MCF 10A (cell line): ENCODE data around the gene TSPAN11. TPM values are rescaled to one million over a fixed set of nuclear protein-coding genes. Genes with fewer than 3 reads are reported as not detected.

Experiments used
- BruUV-seq: library from RNA; stranded (reverse); fragments of 400-500 nt; replicated peaks from 2 replicates; lab custom pipeline; 2021; lab: Mats Ljungman, UMichigan
- CTCF ChIA-PET: fragments of 300-600 bp; sonication (Branson Sonifier 250); formaldehyde crosslinking; extraction: SDS; loops from one replicate; lab custom pipeline; 2021; ENCODE audit warnings: antibody characterized with exemption, inconsistent platforms; lab: Yijun Ruan, JAX
- POLR2A ChIA-PET: fragments of 300-600, 350-650 bp; sonication (Branson Sonifier 250); formaldehyde crosslinking; extraction: SDS; loops from one replicate; lab custom pipeline; 2020; ENCODE audit warnings: antibody characterized with exemption, inconsistent platforms; lab: Yijun Ruan, JAX
- DNase-seq: peaks from one replicate; pipeline ENCODE4 v3.0.0-alpha.2; 2018; ENCODE audit not compliant: unreplicated experiment
- H3K27ac Mint-ChIP-seq: one replicate; pipeline ENCODE4 v1.8.0; 2022; ENCODE audit warnings: mild to moderate bottlenecking, low read depth, mixed read lengths; ENCODE audit not compliant: unreplicated experiment
- H3K27me3 Mint-ChIP-seq: one replicate; pipeline ENCODE4 v1.8.0; 2022; ENCODE audit warnings: mixed read lengths; ENCODE audit not compliant: insufficient read depth, unreplicated experiment
- H3K36me3 Mint-ChIP-seq: one replicate; pipeline ENCODE4 v1.8.0; 2022; ENCODE audit warnings: mild to moderate bottlenecking, moderate library complexity, mixed read lengths; ENCODE audit not compliant: insufficient read depth, unreplicated experiment
- H3K4me1 Mint-ChIP-seq: one replicate; pipeline ENCODE4 v1.8.0; 2022; ENCODE audit warnings: mixed read lengths; ENCODE audit not compliant: insufficient read depth, unreplicated experiment
- H3K4me3 Mint-ChIP-seq: one replicate; pipeline ENCODE4 v1.8.0; 2022; ENCODE audit warnings: mild to moderate bottlenecking, moderate library complexity, mixed read lengths; ENCODE audit not compliant: unreplicated experiment
- H3K9me3 Mint-ChIP-seq: one replicate; pipeline ENCODE4 v1.8.0; 2022; ENCODE audit warnings: mixed read lengths; ENCODE audit not compliant: unreplicated experiment
- intact Hi-C: fragments of 100-400 bp; cut with micrococcal nuclease; formaldehyde crosslinking; loops from 2 replicates; pipeline ENCODE4 v1.14.1; 2022
- total RNA-seq: library from RNA; stranded (reverse); gene quantifications from 2 replicates; pipeline ENCODE4 v1.2.3, GENCODE V29; 2022
- TF ChIP-seq, protein P1 (sequence below): fragments of 200-600 bp; IDR thresholded peaks from one replicate; pipeline ENCODE4 v1.8.0; 2022; ENCODE audit warnings: antibody characterized with exemption, mild to moderate bottlenecking; ENCODE audit not compliant: unreplicated experiment

The TSPAN11 gene
- total RNA-seq, 1 experiment from 2014 or later, result not detected

DNA sequence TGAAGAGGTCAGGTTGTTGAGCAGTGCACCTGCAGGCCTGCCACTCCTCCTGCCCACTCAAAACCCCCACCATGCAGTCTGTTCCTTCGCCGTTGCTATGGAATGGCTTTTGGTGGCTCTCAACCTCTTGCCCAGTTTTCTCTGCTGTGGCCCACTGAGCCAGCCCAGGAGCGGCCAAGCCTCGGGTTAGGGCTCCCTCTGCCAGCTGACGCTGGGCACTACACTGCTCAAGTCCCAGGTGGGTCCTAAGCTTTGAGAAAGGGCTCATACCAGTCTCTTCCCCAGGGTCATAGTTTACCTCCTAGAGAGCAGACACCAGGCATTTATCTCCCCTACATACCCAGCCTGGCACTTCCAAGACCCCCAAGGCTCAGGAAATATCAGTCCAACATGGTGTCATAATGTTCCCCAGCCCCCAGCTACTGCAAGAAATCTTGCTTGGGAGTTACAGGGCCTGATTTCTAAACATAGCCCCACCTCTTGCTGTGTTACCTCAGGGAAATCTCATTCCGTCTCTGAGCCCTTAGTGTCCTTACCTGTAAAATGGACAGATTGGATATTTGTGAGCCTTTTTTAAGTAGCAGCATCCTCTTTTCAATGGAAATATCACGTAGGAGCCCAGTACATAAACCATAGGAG, 59.4 kb downstream of the TSPAN11 start:
- TF ChIP-seq, protein P1, sequence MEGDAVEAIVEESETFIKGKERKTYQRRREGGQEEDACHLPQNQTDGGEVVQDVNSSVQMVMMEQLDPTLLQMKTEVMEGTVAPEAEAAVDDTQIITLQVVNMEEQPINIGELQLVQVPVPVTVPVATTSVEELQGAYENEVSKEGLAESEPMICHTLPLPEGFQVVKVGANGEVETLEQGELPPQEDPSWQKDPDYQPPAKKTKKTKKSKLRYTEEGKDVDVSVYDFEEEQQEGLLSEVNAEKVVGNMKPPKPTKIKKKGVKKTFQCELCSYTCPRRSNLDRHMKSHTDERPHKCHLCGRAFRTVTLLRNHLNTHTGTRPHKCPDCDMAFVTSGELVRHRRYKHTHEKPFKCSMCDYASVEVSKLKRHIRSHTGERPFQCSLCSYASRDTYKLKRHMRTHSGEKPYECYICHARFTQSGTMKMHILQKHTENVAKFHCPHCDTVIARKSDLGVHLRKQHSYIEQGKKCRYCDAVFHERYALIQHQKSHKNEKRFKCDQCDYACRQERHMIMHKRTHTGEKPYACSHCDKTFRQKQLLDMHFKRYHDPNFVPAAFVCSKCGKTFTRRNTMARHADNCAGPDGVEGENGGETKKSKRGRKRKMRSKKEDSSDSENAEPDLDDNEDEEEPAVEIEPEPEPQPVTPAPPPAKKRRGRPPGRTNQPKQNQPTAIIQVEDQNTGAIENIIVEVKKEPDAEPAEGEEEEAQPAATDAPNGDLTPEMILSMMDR, result peak; percentile 80
- Mint-ChIP-seq H3K9me3 (no peaks in the 10 kb centered on the region), H3K27ac (no peak overlapping the region), H3K4me1 (peaks cover 5% of the 10 kb centered on the region), H3K4me3 (no peak overlapping the region), H3K36me3 (no peaks in the 10 kb centered on the region), H3K27me3 (no peaks in the 10 kb centered on the region)
- ChIA-PET POLR2A (interaction anchor here (0.5 to 1.0 kb wide), 2 partner anchors 135 to 1549 kb away, joined by 3 to 6 read pairs; no protein-coding TSS in a partner anchor), CTCF (interaction anchor here (0.6 to 8.4 kb wide), 31 partner anchors 9 to 481 kb away, joined by 3 to 156 read pairs (median 5); no protein-coding TSS in a partner anchor)
- intact Hi-C loops, result loop anchor here (1.0 to 10.0 kb wide), 3 partner anchors 135 to 249 kb away; no protein-coding TSS in a partner anchor
- DNase-seq, result peak; percentile 64
- no TSS peak for BruUV-seq

DNA sequence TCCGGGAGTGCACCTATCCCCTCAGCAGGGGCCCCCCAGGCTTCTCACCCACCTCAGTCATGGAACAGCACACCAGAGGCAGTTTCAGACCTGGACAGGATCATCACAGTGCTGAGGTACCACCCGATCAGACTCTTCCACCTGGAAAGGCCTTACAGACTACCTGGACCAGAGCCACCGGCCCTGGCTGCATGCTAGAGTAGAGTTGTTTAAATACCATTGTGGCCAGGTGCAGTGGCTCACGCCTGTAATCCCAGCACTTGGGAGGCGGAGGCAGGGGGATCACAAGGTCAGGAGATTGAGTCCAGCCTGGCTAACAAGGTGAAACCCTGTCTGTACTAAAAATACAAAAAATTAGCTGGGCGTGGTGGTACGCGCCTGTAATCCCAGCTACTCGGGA, 61.5 kb downstream of the TSPAN11 start:
- H3K4me1 Mint-ChIP-seq, result peaks cover 5% of the 10 kb centered on the region
- CTCF ChIA-PET, result interaction anchor here (2.4 to 8.4 kb wide), 2 partner anchors 137 to 139 kb away, joined by 16 to 156 read pairs; no protein-coding TSS in a partner anchor
- POLR2A ChIA-PET, result no interaction called here
- H3K4me3 Mint-ChIP-seq, result no peak overlapping the region
- BruUV-seq, result no TSS peak
- no peak overlapping the region for H3K27ac Mint-ChIP-seq
- no peak for DNase-seq
- intact Hi-C loops, result loop anchor here (10.0 kb wide), 1 partner anchor 247 kb away; no protein-coding TSS in a partner anchor
- TF ChIP-seq, protein P1, result no peak
- no peaks in the 10 kb centered on the region for H3K27me3 Mint-ChIP-seq
- H3K36me3 Mint-ChIP-seq, result no peaks in the 10 kb centered on the region
- H3K9me3 Mint-ChIP-seq, result no peaks in the 10 kb centered on the region

DNA sequence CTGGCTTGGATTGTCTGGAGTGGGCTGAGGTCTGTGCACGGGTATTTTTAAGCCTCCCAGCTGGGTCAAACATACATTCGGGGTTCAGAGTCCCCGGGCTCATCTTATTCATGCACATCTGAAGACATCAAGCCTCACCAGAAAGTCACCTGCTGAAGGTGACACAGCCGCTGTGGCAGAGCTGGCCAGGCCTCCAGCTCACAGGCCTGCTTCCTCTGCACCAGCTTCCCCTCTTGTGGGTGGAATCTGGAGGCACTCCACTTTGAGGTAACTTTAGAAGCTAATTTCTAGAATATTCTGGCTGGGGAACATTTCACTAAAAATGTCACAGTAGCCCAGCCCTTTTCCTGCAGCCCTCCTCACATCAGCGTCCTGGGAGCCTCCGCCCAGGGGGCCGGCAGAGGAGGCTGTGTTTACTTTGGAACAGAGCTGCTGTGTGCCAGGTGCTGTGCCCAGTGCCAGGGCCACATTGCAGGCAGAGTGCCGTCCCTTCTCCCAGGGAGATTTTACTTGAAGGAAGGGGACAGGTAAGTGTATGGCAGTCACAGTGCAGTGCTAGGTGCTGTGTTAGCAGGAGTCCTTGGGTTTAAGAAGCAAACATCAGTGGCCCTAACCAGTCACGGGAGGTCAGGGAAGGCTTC, 62.2 kb downstream of the TSPAN11 start:
- DNase-seq, result no peak
- H3K9me3 Mint-ChIP-seq, result no peaks in the 10 kb centered on the region
- no peaks in the 10 kb centered on the region for H3K27me3 Mint-ChIP-seq
- H3K27ac Mint-ChIP-seq, result no peak overlapping the region
- ChIA-PET CTCF (interaction anchor here (0.7 to 2.4 kb wide), 4 partner anchors 103 to 249 kb away, joined by 3 to 16 read pairs (median 8); no protein-coding TSS in a partner anchor), POLR2A (interaction anchor here (0.5 kb wide), 1 partner anchor 328 kb away, joined by 3 read pairs; no protein-coding TSS in a partner anchor)
- no TSS peak for BruUV-seq
- H3K36me3 Mint-ChIP-seq, result no peaks in the 10 kb centered on the region
- intact Hi-C loops, result loop anchor here (10.0 kb wide), 1 partner anchor 246 kb away; no protein-coding TSS in a partner anchor
- no peak overlapping the region for H3K4me3 Mint-ChIP-seq
- peaks cover 5% of the 10 kb centered on the region for H3K4me1 Mint-ChIP-seq
- TF ChIP-seq, protein P1, result no peak

DNA sequence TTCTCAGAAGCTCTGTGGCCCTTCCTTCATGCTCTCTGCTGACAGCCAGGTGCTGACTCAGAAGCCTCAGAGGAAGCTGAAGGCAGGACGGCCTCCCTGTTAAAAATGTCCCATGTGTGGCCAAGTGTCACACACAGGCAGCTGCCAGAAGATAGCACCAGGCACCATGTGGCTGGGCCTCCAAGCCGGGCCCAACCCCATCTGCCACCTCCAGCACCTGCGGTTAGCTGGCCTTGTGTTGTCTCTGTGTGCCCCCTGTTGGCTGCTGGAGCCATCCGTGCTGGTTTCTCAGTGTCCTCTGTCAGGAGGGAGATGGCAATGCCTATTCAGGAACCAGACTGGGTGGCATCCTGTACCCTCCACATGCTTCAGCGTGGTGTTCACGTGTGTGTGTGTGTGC, 63.2 kb downstream of the TSPAN11 start:
- DNase-seq, result peak; percentile 33
- ChIA-PET POLR2A (interaction anchor here (0.5 kb wide), 1 partner anchor 327 kb away, joined by 3 read pairs; no protein-coding TSS in a partner anchor), CTCF (interaction anchor here (0.6 to 2.4 kb wide), 6 partner anchors 10 to 1239 kb away, joined by 3 to 16 read pairs (median 4); no protein-coding TSS in a partner anchor)
- H3K27me3 Mint-ChIP-seq, result no peaks in the 10 kb centered on the region
- peaks cover 5% of the 10 kb centered on the region for H3K4me1 Mint-ChIP-seq
- H3K4me3 Mint-ChIP-seq, result no peak overlapping the region
- no peaks in the 10 kb centered on the region for H3K9me3 Mint-ChIP-seq
- H3K27ac Mint-ChIP-seq, result no peak overlapping the region
- BruUV-seq, result no TSS peak
- H3K36me3 Mint-ChIP-seq, result no peaks in the 10 kb centered on the region
- TF ChIP-seq, protein P1, result peak; percentile 13
- intact Hi-C loops, result loop anchor here (10.0 kb wide), 1 partner anchor 245 kb away; no protein-coding TSS in a partner anchor
